ENCODE measurements around the gene BEX2.
"Not testable (repeated sequence)": the region's sequence is repeated elsewhere in the genome, so short reads cannot be mapped to it uniquely, and the experiment has no call there.

Gene BEX2

GRCh38 chrX:103310555-103311398 lies at the start of gene BEX2:
Gene BEX2, minus strand, starts transcription at chrX:103310990. Its CDS starts 1,014 bp downstream, at chrX:103309976.
- TF ChIP-seq CTCF (IDR thresholded peaks at IDR 0.05; ENCODE audit: unreplicated experiment in 3 of 3): no peak
- H3K27me3 Mint-ChIP-seq (ENCODE audit: low read depth): no peaks in the 10 kb centered on the region

GRCh38 chrX:103360092-103360491 lies 49.3 kb upstream of the BEX2 start:
- no peak for TF ChIP-seq CTCF (IDR thresholded peaks at IDR 0.05; ENCODE audit: unreplicated experiment in 3 of 3)
- Mint-ChIP-seq H3K27ac (peak overlapping the region in 2 of 3 experiments; percentile 8 to 22), H3K36me3 (ENCODE audit: low read depth) (peaks cover 27% of the 10 kb centered on the region), H3K27me3 (ENCODE audit: low read depth) (no peaks in the 10 kb centered on the region), H3K4me3 (peak overlapping the region in 2 of 3 experiments; percentile 13 to 32), H3K4me1 (peaks cover 17% of the 10 kb centered on the region), H3K9me3 (no peaks in the 10 kb centered on the region)

More at GRCh38 chrX:103310555-103311398, at the start of gene BEX2:
- Mint-ChIP-seq H3K36me3 (ENCODE audit: low read depth) (peaks cover 9% of the 10 kb centered on the region), H3K4me3 (peak within 1 kb of the TSS; percentile 86 to 92 (median 91)), H3K4me1 (no peaks in the 10 kb centered on the region), H3K27ac (peak within 1 kb of the TSS; percentile 3 to 67 (median 54)), H3K9me3 (peaks cover 3% of the 10 kb centered on the region)

GRCh38 chrX:103359605-103360004 lies 48.8 kb upstream of the BEX2 start:
- H3K36me3 Mint-ChIP-seq (ENCODE audit: low read depth): peaks cover 27% of the 10 kb centered on the region
- H3K4me3 Mint-ChIP-seq: peak overlapping the region; percentile 10 to 81 (median 50)
- peak overlapping the region in 1 of 3 experiments; percentile 34 for H3K27ac Mint-ChIP-seq
- H3K9me3 Mint-ChIP-seq; H3K27me3 Mint-ChIP-seq (ENCODE audit: low read depth): not testable (repeated sequence)
- H3K4me1 Mint-ChIP-seq: peaks cover 17% of the 10 kb centered on the region

GRCh38 chrX:103357871-103358270 lies 47.1 kb upstream of the BEX2 start:
- no peaks in the 10 kb centered on the region for H3K27me3 Mint-ChIP-seq (ENCODE audit: low read depth)
- H3K4me3 Mint-ChIP-seq: peak overlapping the region; percentile 98 to 99 (median 99)
- H3K36me3 Mint-ChIP-seq (ENCODE audit: low read depth): peaks cover 27% of the 10 kb centered on the region
- peaks cover 17% of the 10 kb centered on the region for H3K4me1 Mint-ChIP-seq
- TF ChIP-seq CTCF (IDR thresholded peaks at IDR 0.05; ENCODE audit: unreplicated experiment in 3 of 3): no peak
- H3K27ac Mint-ChIP-seq: peak overlapping the region; percentile 96 to 99 (median 98)
- peaks cover 3% of the 10 kb centered on the region for H3K9me3 Mint-ChIP-seq

GRCh38 chrX:103356858-103357257 lies 46.1 kb upstream of the BEX2 start:
- Mint-ChIP-seq H3K27me3 (ENCODE audit: low read depth) (no peaks in the 10 kb centered on the region), H3K4me3 (peak overlapping the region; percentile 98 to 99 (median 99)), H3K9me3 (peaks cover 3% of the 10 kb centered on the region), H3K27ac (peak overlapping the region; percentile 96 to 99 (median 98)), H3K4me1 (peaks cover 16% of the 10 kb centered on the region), H3K36me3 (ENCODE audit: low read depth) (peaks cover 27% of the 10 kb centered on the region)
- no peak for TF ChIP-seq CTCF (IDR thresholded peaks at IDR 0.05; ENCODE audit: unreplicated experiment in 3 of 3)

GRCh38 chrX:103356130-103356798 lies 45.5 kb upstream of the BEX2 start, which contains the start of gene TCEAL9:
Gene TCEAL9, plus strand, starts transcription at chrX:103356506. Its CDS starts 1,179 bp downstream, at chrX:103357685.
- no peak for TF ChIP-seq CTCF (IDR thresholded peaks at IDR 0.05; ENCODE audit: unreplicated experiment in 3 of 3)
- Mint-ChIP-seq H3K27me3 (ENCODE audit: low read depth) (no peaks in the 10 kb centered on the region), H3K4me1 (peaks cover 12% of the 10 kb centered on the region), H3K36me3 (ENCODE audit: low read depth) (peaks cover 27% of the 10 kb centered on the region), H3K9me3 (peaks cover 3% of the 10 kb centered on the region), H3K27ac (peak within 1 kb of the TSS; percentile 96 to 99 (median 98)), H3K4me3 (peak within 1 kb of the TSS; percentile 98 to 99 (median 99))
